ENCODE results near the gene C9orf85.
"Not testable (repeated sequence)": the region's sequence is repeated elsewhere in the genome, so short reads cannot be mapped to it uniquely, and the experiment has no call there.

The C9orf85 gene

DNA sequence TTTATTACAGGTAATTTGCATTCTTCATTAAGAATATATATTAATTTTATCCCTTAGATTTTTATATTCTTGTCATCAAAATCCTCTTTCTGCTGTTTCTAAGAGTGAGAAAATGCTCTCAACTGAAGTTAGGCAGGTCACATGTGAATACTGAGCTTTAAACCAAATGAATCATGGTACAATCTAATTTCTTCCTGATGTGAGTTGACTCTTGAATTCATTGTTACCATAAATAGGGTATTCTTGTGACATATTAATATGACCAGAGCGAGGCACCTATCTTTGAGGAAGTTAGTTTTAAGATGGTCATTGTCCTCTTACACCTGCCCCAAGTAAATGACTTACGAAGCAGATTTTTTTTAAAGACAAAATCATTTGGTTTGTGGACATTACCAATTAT is 17.4 kb downstream of the C9orf85 start:
- Histone ChIP-seq H3K9ac (ENCODE audit: low read depth, low read length) (no peak overlapping the region), H3K4me3 (ENCODE audit: low read length) (no peak overlapping the region), H3K36me3 (ENCODE audit: insufficient read depth, low read depth, low read length) (no peaks in the 10 kb centered on the region), H3K4me1 (ENCODE audit: insufficient read depth, low read length) (peaks cover 26% of the 10 kb centered on the region; the same call in 1 of the 2 replicates), H3K27ac (ENCODE audit: low read length) (no peak overlapping the region), H3K9me3 (ENCODE audit: insufficient read depth, low read depth, low read length) (no peaks in the 10 kb centered on the region), H3K27me3 (ENCODE audit: insufficient read depth, low read length) (no peaks in the 10 kb centered on the region)

DNA sequence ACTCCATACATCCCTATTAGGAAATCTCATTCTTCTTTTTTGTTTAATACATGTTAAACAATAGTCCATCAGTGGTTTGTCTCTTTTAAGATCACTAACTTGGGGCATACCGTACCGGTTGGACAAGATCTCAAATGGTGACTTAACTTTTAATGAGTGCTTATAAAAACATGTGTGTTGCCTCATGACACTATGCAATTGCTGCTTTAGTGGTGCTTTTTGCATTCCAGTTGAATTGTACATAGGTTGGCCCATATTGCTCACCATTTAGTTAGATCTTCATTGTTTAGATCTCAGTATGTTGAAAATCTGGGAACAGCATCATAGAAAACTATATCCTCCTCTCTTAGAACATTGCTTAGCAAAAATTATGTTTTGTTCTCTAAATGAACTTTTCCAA is 17.8 kb downstream of the C9orf85 start:
- Histone ChIP-seq H3K9ac (ENCODE audit: low read depth, low read length) (no peak overlapping the region), H3K27ac (ENCODE audit: low read length) (no peak overlapping the region), H3K27me3 (ENCODE audit: insufficient read depth, low read length) (no peaks in the 10 kb centered on the region), H3K36me3 (ENCODE audit: insufficient read depth, low read depth, low read length) (no peaks in the 10 kb centered on the region), H3K9me3 (ENCODE audit: insufficient read depth, low read depth, low read length) (no peaks in the 10 kb centered on the region), H3K4me3 (ENCODE audit: low read length) (no peak overlapping the region), H3K4me1 (ENCODE audit: insufficient read depth, low read length) (peaks cover 25% of the 10 kb centered on the region; the same call in 1 of the 2 replicates)

GRCh38 chr9:71929791-71930440 is 18.5 kb downstream of the C9orf85 start:
- Histone ChIP-seq H3K36me3 (ENCODE audit: insufficient read depth, low read depth, low read length) (no peaks in the 10 kb centered on the region), H3K27me3 (ENCODE audit: insufficient read depth, low read length) (no peaks in the 10 kb centered on the region), H3K9ac (ENCODE audit: low read depth, low read length) (no peak overlapping the region), H3K4me1 (ENCODE audit: insufficient read depth, low read length) (peaks cover 25% of the 10 kb centered on the region; the same call in 1 of the 2 replicates), H3K9me3 (ENCODE audit: insufficient read depth, low read depth, low read length) (no peaks in the 10 kb centered on the region), H3K27ac (ENCODE audit: low read length) (no peak overlapping the region), H3K4me3 (ENCODE audit: low read length) (no peak overlapping the region)

- Histone ChIP-seq H3K27ac (ENCODE audit: low read length) (no peak overlapping the region), H3K36me3 (ENCODE audit: insufficient read depth, low read depth, low read length) (no peaks in the 10 kb centered on the region), H3K9me3 (ENCODE audit: insufficient read depth, low read depth, low read length) (no peaks in the 10 kb centered on the region), H3K27me3 (ENCODE audit: insufficient read depth, low read length) (no peaks in the 10 kb centered on the region), H3K4me1 (ENCODE audit: insufficient read depth, low read length) (peaks cover 19% of the 10 kb centered on the region; the same call in 1 of the 2 replicates), H3K9ac (ENCODE audit: low read depth, low read length) (no peak overlapping the region), H3K4me3 (ENCODE audit: low read length) (no peak overlapping the region)
Measured at GRCh38 chr9:71931166-71931565, 19.7 kb downstream of the C9orf85 start.

DNA sequence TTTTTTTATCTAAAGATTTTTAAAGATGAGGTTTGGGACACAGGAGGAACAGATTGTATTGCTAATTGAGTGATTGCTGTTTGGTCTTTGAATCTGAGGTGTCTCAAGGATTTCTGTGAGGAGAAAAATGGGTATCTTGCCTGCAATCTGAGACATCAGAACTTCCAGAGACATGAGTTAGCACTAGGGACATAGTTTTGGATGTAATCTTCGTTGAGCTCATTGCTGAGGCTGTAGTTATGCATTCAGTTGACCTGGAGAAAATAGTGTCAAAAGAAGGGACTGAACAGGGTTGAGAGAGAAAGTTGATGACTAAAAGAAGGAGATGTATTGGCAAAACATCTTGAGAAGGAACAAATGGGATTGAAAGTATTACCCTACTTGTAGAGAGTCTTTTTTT is 24.6 kb downstream of the C9orf85 start:
- no peak overlapping the region for H3K4me3 ChIP-seq (ENCODE audit: low read length)
- no peaks in the 10 kb centered on the region for H3K36me3 ChIP-seq (ENCODE audit: insufficient read depth, low read depth, low read length)
- H3K27ac ChIP-seq (ENCODE audit: low read length): no peak overlapping the region
- no peaks in the 10 kb centered on the region for H3K27me3 ChIP-seq (ENCODE audit: insufficient read depth, low read length)
- no peak overlapping the region for H3K9ac ChIP-seq (ENCODE audit: low read depth, low read length)
- H3K4me1 ChIP-seq (ENCODE audit: insufficient read depth, low read length): peaks cover 11% of the 10 kb centered on the region; the same call in 1 of the 2 replicates
- no peaks in the 10 kb centered on the region for H3K9me3 ChIP-seq (ENCODE audit: insufficient read depth, low read depth, low read length)

- Histone ChIP-seq H3K9ac (ENCODE audit: low read depth, low read length) (no peak overlapping the region), H3K4me3 (ENCODE audit: low read length) (no peak overlapping the region), H3K4me1 (ENCODE audit: insufficient read depth, low read length) (peaks cover 11% of the 10 kb centered on the region; the same call in 1 of the 2 replicates), H3K27ac (ENCODE audit: low read length) (no peak overlapping the region), H3K9me3 (ENCODE audit: insufficient read depth, low read depth, low read length) (no peaks in the 10 kb centered on the region), H3K27me3 (ENCODE audit: insufficient read depth, low read length) (no peaks in the 10 kb centered on the region), H3K36me3 (ENCODE audit: insufficient read depth, low read depth, low read length) (no peaks in the 10 kb centered on the region)
Measured at GRCh38 chr9:71937070-71937625, 25.7 kb downstream of the C9orf85 start.

GRCh38 chr9:71937898-71938297 is 26.5 kb downstream of the C9orf85 start:
- Histone ChIP-seq H3K27me3 (ENCODE audit: insufficient read depth, low read length) (no peaks in the 10 kb centered on the region), H3K9me3 (ENCODE audit: insufficient read depth, low read depth, low read length) (no peaks in the 10 kb centered on the region), H3K9ac (ENCODE audit: low read depth, low read length) (no peak overlapping the region), H3K4me1 (ENCODE audit: insufficient read depth, low read length) (peaks cover 11% of the 10 kb centered on the region; the same call in 1 of the 2 replicates), H3K36me3 (ENCODE audit: insufficient read depth, low read depth, low read length) (no peaks in the 10 kb centered on the region), H3K27ac (ENCODE audit: low read length) (no peak overlapping the region), H3K4me3 (ENCODE audit: low read length) (no peak overlapping the region)

DNA sequence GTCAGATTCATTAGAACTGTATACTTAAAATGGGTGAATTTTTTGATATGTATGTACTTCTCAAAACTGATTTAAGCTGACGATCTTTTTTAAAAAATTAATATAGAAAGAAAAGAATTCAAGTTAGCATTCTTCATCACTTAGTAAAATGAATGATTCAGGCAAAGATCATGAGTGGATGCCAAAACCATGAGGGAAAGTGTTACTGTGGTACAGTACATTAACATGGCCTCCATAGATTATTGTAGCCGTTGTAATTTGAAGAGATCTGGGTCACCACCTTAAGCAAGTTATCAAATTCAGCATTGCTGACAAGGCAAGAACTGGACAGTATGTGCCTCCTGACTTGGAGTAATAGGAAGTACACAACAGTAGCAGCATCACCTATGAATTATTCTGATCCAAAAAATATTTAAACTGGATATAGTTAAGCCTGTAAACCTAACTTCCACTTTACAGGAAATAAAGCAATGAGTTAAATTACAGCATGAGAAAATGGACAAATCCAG is 29.7 kb downstream of the C9orf85 start:
- H3K36me3 ChIP-seq (ENCODE audit: insufficient read depth, low read depth, low read length): no peaks in the 10 kb centered on the region
- peaks cover 22% of the 10 kb centered on the region for H3K4me1 ChIP-seq (ENCODE audit: insufficient read depth, low read length)
- no peak overlapping the region for H3K9ac ChIP-seq (ENCODE audit: low read depth, low read length)
- no peaks in the 10 kb centered on the region for H3K27me3 ChIP-seq (ENCODE audit: insufficient read depth, low read length)
- H3K9me3 ChIP-seq (ENCODE audit: insufficient read depth, low read depth, low read length): no peaks in the 10 kb centered on the region
- no peak overlapping the region for H3K27ac ChIP-seq (ENCODE audit: low read length)
- no peak overlapping the region for H3K4me3 ChIP-seq (ENCODE audit: low read length)

DNA sequence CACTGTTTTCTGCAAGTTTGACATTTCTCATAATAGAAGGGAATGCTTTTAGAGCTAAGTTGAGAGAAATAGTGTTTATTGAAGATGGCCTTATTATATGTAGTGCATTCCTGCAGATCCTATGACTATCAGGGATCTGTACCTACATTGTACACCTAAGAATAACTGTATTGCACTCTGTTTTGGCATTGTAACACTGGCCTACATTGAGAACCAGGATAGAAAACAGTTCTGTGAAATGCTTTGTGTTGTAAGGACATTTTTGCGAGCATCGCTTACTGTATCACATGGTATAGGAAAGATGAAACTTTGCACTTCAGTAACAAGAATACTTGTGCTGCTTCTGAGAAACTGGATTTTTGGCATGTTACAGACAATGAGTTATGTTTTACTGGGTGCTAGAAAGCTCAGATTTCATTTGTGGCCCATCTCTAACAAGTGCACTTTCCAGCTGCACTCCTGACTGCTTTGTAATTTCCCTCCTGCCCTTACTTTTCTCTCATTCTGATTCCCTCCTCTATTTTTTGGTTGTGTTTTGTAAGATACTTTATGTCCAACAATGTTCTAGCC is 30.6 kb downstream of the C9orf85 start:
- Histone ChIP-seq H3K27ac (ENCODE audit: low read length) (no peak overlapping the region), H3K9me3 (ENCODE audit: insufficient read depth, low read depth, low read length) (no peaks in the 10 kb centered on the region), H3K27me3 (ENCODE audit: insufficient read depth, low read length) (no peaks in the 10 kb centered on the region), H3K4me1 (ENCODE audit: insufficient read depth, low read length) (peaks cover 19% of the 10 kb centered on the region), H3K36me3 (ENCODE audit: insufficient read depth, low read depth, low read length) (no peaks in the 10 kb centered on the region), H3K4me3 (ENCODE audit: low read length) (no peak overlapping the region), H3K9ac (ENCODE audit: low read depth, low read length) (no peak overlapping the region)

DNA sequence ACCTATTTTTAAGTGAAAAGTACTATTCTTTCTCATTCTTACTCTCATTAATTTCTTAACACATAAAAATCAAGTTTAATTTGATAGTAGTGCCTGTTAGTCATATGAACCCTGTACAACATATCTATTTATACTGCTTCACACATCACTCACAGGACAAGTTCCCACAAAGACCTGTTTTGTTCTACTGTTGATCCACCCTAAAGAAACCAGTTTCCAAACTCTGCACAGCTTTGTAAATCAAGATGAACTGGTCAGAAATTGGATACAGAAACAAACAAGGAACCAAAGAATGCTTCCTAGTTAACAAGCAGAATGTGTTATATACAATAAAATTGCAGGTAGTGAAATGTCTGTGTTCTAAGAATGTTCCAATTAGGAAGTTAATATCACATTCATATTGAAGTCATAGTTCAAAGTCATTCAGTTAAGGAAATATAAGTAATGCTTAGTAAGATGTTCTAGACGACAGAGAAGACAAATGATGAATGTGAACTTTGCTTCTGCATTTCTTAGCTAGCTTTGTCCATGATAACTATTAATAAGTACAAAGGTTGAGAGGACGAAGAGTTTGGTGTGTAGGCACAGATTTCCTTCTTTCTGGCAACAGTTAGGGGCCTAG is 33.4 kb downstream of the C9orf85 start:
- no peaks in the 10 kb centered on the region for H3K36me3 ChIP-seq (ENCODE audit: insufficient read depth, low read depth, low read length)
- H3K4me3 ChIP-seq (ENCODE audit: low read length): no peak overlapping the region
- no peaks in the 10 kb centered on the region for H3K9me3 ChIP-seq (ENCODE audit: insufficient read depth, low read depth, low read length)
- H3K27me3 ChIP-seq (ENCODE audit: insufficient read depth, low read length): no peaks in the 10 kb centered on the region
- H3K4me1 ChIP-seq (ENCODE audit: insufficient read depth, low read length): peaks cover 27% of the 10 kb centered on the region
- H3K9ac ChIP-seq (ENCODE audit: low read depth, low read length): no peak overlapping the region
- H3K27ac ChIP-seq (ENCODE audit: low read length): no peak overlapping the region

- H3K4me3 ChIP-seq (ENCODE audit: low read length); H3K36me3 ChIP-seq (ENCODE audit: insufficient read depth, low read depth, low read length): not testable (repeated sequence)
Measured at GRCh38 chr9:71954652-71955051, 43.2 kb downstream of the C9orf85 start.

More at GRCh38 chr9:71954652-71955051, 43.2 kb downstream of the C9orf85 start:
- H3K27ac ChIP-seq (ENCODE audit: low read length); H3K9me3 ChIP-seq (ENCODE audit: insufficient read depth, low read depth, low read length); H3K27me3 ChIP-seq (ENCODE audit: insufficient read depth, low read length); H3K9ac ChIP-seq (ENCODE audit: low read depth, low read length): not testable (repeated sequence)
- H3K4me1 ChIP-seq (ENCODE audit: insufficient read depth, low read length): peaks cover 17% of the 10 kb centered on the region
